Gastrocnemius medialis (tissue), 4 donors: ENCODE data around the gene PGGT1B.

Experiments used
- POLR2A ChIP-seq, 2 donors: fragments of 450-650 bp; IDR thresholded peaks; one replicate each; pipeline ENCODE4 v1.6.1; 2017; ENCODE audit warnings: antibody characterized with exemption in 2 of 2, mild to moderate bottlenecking in 2 of 2, moderate library complexity in 2 of 2
- TF ChIP-seq, protein P1 (sequence below), 5 experiments: fragments of 450-650 bp in 3 of 5; fragments of 200-600 bp in 2 of 5; sonication (generic) in 2 of 5; IDR thresholded peaks in 4 of 5; conservative IDR thresholded peaks in 1 of 5; 1 replicate in 4 of 5; 2 replicates in 1 of 5; pipeline ENCODE4 v1.5.1; 2016 to 2019; ENCODE audit warnings: antibody characterized with exemption in 5 of 5, mild to moderate bottlenecking in 3 of 5, moderate library complexity in 3 of 5

DNA sequence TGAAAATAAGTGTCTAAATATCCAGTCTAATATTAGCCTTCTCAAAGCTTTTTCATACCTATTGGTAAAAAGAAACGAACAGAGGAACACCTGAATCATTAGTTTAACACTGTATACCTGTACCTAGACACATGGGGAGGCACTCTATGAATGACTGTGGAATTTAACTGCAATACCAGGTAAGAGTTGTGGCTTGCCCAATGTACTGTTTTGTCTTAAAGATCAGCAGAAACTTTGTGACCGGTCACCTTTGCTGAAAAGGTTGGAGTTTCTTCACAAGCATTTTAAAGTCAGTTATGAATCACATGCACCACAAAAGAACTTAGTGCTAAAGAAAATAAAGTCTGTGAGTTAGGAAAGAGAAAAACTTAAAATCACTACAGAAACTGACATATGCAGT lies 2.4 kb downstream of the PGGT1B start:
- TF ChIP-seq POLR2A (IDR thresholded peaks at IDR 0.05): no peak
- TF ChIP-seq, protein P1, sequence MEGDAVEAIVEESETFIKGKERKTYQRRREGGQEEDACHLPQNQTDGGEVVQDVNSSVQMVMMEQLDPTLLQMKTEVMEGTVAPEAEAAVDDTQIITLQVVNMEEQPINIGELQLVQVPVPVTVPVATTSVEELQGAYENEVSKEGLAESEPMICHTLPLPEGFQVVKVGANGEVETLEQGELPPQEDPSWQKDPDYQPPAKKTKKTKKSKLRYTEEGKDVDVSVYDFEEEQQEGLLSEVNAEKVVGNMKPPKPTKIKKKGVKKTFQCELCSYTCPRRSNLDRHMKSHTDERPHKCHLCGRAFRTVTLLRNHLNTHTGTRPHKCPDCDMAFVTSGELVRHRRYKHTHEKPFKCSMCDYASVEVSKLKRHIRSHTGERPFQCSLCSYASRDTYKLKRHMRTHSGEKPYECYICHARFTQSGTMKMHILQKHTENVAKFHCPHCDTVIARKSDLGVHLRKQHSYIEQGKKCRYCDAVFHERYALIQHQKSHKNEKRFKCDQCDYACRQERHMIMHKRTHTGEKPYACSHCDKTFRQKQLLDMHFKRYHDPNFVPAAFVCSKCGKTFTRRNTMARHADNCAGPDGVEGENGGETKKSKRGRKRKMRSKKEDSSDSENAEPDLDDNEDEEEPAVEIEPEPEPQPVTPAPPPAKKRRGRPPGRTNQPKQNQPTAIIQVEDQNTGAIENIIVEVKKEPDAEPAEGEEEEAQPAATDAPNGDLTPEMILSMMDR (IDR thresholded peaks at IDR 0.05 in 4 of 5, conservative IDR thresholded peaks at IDR 0.05 in 1 of 5): no peak
